GM12865 (cell line): ENCODE data around the gene VMP1.

Source experiments
- DNase-seq: peaks from one replicate; pipeline ENCODE4 v3.0.0; 2010; ENCODE audit warnings: low read depth
- H3K4me3 ChIP-seq: 2 replicates; pipeline ENCODE4 v1.5.1; 2011; ENCODE audit warnings: mild to moderate bottlenecking, low read depth, low read length, control low read depth
- TF ChIP-seq, protein P1 (sequence below): IDR thresholded peaks from 2 replicates; pipeline ENCODE4 v1.5.1; 2011; ENCODE audit warnings: low read length, control low read depth, low read depth, inconsistent platforms; ENCODE audit not compliant: insufficient read depth; ENCODE audit errors: missing control alignments

Gene VMP1

GRCh38 chr17:59829217-59830006 is 122.0 kb downstream of the VMP1 start:
- H3K4me3 ChIP-seq = peak overlapping the region; percentile 84
- TF ChIP-seq, protein P1, sequence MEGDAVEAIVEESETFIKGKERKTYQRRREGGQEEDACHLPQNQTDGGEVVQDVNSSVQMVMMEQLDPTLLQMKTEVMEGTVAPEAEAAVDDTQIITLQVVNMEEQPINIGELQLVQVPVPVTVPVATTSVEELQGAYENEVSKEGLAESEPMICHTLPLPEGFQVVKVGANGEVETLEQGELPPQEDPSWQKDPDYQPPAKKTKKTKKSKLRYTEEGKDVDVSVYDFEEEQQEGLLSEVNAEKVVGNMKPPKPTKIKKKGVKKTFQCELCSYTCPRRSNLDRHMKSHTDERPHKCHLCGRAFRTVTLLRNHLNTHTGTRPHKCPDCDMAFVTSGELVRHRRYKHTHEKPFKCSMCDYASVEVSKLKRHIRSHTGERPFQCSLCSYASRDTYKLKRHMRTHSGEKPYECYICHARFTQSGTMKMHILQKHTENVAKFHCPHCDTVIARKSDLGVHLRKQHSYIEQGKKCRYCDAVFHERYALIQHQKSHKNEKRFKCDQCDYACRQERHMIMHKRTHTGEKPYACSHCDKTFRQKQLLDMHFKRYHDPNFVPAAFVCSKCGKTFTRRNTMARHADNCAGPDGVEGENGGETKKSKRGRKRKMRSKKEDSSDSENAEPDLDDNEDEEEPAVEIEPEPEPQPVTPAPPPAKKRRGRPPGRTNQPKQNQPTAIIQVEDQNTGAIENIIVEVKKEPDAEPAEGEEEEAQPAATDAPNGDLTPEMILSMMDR = no peak
- peak; percentile 97 for DNase-seq

GRCh38 chr17:59830007-59830630 is 122.7 kb downstream of the VMP1 start:
- TF ChIP-seq, protein P1 = no peak
- peak; percentile 48 for DNase-seq
- H3K4me3 ChIP-seq = peak overlapping the region; percentile 52

DNA sequence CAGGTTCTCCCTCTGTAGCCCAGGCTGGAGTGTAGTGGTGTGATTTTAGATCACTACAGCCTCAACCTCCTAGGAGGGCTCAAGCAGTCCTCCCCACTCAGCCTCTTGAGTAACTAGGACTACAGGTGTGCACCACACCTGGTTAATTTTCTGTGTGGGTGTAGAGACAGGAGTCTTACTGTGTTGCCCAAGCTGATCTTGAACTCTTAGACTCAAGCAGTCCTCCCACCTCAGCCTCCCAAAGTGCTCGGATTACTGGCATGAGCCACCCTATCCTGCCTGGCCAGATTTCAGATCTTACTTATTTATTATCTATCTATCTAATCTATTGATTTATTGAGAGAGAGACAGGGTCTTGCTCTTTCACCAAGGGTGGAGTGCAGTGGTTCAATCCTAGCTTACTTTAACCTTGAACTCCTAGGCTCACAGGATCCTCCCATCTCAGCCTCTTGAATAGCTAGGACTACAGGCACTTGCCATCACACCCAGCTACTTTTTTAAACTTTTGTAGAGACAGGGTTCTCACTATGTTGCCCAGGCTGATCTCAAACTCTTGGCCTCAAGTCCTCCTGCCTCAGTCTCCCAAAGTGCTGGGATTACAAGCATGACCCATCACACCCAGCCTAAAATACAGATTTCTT is 123.5 kb downstream of the VMP1 start:
- no peak overlapping the region for H3K4me3 ChIP-seq
- TF ChIP-seq, protein P1 = no peak

DNA sequence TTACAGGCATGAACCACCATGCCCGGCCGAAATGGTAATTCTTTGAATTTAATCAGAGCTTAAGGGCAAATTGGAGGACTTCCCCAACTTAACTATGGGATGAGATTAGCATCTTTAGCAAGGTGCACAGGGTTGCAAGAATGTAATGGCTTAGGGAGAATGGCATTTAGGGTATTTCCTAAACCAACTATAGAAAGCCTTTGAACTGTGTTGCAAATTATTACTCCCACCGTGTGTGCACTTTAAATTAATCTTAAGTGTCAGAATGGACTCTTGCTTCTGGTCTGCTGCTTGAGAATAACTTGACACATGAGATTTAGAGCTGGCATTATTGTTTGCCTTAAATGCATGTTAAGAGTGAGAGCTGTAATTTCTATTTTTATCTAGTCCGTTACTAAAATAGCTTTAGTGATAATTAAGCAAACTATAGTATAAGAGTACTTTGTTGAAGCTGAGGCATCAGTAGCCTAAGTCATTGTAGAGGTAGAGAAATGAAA is 125.5 kb downstream of the VMP1 start:
- TF ChIP-seq, protein P1 = no peak
- DNase-seq = peak; percentile 76
- no peak overlapping the region for H3K4me3 ChIP-seq

More for the DNA sequence above, 123.5 kb downstream of the VMP1 start:
- DNase-seq = peak; percentile 26

DNA sequence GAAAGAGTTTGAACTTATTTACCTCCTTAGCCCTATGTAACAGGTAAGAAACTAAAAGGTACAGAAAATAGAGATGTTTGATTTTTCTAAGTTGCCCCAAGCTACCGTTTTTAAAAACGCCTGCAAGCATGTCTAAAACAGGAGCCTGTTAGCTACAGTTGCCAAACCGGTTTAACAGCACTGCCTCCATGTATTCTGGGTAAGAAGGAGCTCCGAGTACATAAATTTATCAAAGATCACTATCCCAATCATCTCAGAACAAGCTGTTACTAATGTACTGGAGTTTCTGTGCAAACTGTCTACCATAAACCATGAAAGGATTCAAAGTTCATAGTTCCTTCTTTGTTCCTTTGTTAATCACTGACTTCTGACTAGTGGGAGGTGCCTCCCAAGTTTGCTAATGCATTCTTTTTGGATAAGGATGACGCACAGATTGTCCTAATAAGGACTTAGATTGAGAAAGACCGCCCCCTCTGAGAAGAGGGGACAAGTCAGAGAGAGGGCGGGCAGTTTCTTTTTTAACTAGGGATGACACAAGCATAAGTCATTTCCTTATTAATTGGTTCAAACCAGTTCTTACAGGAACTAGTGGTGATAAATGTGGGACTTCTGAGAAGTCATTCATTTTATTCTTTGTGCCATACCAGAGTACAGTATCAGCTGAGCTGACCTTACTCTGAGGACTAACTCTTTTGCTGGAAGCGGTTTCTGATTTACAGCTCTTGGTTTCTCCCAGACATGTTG is 130.0 kb downstream of the VMP1 start:
- peak overlapping the region; percentile 91 for H3K4me3 ChIP-seq
- peak; percentile 97 for DNase-seq
- TF ChIP-seq, protein P1 = no peak
